T47D (cell line): ENCODE measurements around the gene ARL15.
"Not testable (repeated sequence)": the region's sequence is repeated elsewhere in the genome, so short reads cannot be mapped to it uniquely, and the experiment has no call there.

Source experiments
- DNase-seq, 2 experiments: peaks; one replicate each; pipeline versions ENCODE4 v3.0.0 to v3.0.0-alpha.2; 2011 to 2012; ENCODE audit warnings: low read depth in 1 of 2, low spot score in 1 of 2
- JUND ChIP-seq: IDR thresholded peaks from 2 replicates; pipeline ENCODE4 v1.6.1; 2012; ENCODE audit warnings: low read depth
- in situ Hi-C: cut with HindIII; loops from 2 replicates; pipeline ENCODE4 v1.10.0; 2016; ENCODE audit warnings: low sequenced_read_pairs, low pct_unique_long_range_greater_than_20kb

The ARL15 gene

DNA sequence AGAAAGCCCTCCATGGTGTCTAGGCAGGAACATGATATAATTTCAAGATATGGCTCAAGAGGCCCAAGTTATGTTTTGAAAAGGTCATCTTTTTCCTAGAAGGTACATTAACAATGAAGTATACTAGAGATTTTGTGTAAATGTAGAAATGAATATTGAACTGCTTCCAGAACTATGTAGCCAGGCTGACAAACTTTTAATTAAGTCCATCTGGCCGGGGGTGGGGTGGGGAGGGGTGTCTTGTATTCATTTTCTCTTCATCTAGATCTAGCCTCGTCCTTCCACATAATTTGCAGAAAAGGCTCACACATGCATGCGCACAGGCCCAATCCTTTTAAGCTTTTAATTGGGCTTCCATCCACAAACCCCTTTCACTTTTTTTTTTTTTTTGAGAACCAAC lies 323.3 kb downstream of the ARL15 start:
- no peak for TF ChIP-seq JUND

DNA sequence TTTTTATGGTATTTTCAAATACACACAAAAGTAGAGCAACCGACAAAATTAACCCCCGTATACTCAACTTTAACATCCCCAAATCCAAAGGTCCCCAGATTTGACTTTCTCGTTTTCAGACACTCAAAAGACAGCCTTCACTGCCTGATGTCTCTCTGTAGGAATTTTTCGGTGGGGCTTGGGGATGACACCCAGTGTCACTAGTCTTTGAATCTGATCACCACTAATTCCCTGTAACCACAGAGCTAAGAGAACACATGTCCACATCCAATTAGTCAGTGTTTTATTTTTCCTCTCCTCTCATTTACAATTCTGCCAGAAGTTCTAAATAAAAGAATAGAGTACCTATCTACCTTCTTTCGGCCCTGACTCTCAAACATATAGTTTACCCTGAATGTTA lies 324.6 kb downstream of the ARL15 start:
- DNase-seq = no peak

More for the DNA sequence above, 323.3 kb downstream of the ARL15 start:
- DNase-seq = no peak
- in situ Hi-C loops = no loop called here

DNA sequence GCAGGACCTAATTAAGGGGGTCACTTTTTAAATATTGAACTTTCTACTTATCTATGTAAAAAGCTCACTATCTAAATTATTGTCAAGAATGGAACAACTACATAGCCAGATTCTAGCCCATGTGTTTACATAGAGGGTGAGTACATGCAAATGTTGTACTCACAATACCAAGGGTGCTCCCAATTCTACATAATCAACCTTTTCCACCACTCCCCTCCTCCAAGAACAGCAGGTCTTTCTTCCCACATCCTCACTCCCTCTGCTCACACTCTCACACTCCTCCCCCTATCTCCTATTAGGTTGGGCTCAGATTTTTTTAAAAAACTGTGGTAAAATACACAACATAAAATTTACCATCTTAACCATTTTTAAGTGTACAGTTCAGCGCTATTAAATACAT lies 325.4 kb downstream of the ARL15 start:
- DNase-seq = no peak
- no peak for TF ChIP-seq JUND

More for the DNA sequence above, 324.6 kb downstream of the ARL15 start:
- no peak for TF ChIP-seq JUND
- in situ Hi-C loops = no loop called here

DNA sequence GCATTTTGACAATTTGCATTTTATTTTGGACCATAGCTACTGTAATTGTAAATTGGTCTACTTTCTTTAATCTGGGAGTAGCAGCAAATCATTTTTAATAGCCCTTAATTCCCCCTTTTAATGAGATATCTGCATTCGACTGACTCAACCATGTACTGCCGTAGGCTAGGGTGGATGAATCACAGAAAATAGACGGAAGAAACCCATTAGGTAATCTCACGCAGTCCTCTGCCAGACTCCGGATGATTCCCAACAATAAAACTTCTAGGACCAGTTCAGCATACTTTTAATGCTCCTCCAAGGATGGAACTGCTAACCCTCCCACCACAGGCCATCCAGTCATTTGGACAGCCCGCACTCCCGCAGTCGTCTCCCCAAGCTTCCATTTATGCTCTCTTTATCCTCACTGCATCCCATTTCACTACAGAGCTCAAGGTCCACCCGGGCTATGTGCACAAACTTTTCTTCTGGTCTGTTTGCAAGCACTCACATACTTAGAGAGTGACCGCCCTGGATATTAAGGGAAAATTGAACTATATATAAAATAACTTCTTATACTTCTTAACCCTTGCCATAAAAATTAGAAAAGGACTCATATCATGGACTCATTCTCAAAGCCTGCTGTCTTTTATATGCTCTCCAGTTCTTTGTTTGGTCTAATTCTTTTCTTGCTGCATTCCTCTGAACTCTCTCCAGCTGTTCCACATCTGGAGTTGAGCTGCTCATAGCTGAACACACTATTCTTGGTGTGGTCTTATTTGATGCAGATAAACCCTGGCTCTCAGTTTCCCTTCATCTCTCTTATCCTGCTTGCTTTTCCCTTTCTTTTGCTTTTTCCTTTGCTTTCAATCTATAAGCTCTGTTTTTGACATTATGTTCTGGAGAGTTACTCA lies 326.6 kb downstream of the ARL15 start:
- TF ChIP-seq JUND = no peak
- no peak for DNase-seq
- in situ Hi-C loops = no loop called here

More for the DNA sequence above, 325.4 kb downstream of the ARL15 start:
- in situ Hi-C loops = no loop called here

DNA sequence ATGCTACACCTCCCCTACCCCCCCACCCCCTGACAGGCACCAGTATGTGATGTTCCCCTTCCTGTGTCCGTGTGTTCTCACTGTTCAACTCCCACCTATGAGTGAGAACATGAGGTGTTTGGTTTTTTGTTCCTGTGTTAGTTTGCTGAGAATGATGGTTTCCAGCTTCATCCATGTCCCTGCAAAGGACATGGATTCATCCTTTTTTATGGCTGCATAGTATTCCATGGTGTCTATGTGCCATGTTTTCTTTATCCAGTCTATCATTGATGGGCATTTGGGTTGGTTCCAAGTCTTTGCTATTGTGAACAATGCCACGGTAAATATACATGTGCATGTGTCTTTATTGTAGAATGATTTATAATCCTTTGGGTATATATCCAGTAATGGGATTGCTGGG lies 328.1 kb downstream of the ARL15 start:
- DNase-seq, in situ Hi-C loops: not testable (repeated sequence)

DNA sequence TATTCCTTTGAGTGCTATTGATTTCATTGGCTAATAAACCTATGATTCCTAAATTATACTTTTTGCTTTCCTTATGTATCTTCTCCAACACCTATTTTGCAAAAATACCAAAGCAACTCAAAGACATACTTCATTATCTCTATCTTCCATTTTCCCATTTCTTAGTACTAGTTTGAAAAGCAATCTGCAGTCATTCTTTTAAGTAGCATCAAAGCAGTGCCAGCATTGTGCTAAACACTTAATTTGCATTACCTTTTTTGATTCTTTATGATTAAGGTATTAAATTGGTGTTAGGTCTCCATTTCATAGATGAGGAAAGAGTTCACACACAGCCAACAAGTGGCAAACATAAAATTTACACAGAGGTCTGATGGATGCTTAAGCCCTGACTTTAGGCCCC lies 330.3 kb downstream of the ARL15 start:
- DNase-seq = no peak
- no peak for TF ChIP-seq JUND
- in situ Hi-C loops = no loop called here

DNA sequence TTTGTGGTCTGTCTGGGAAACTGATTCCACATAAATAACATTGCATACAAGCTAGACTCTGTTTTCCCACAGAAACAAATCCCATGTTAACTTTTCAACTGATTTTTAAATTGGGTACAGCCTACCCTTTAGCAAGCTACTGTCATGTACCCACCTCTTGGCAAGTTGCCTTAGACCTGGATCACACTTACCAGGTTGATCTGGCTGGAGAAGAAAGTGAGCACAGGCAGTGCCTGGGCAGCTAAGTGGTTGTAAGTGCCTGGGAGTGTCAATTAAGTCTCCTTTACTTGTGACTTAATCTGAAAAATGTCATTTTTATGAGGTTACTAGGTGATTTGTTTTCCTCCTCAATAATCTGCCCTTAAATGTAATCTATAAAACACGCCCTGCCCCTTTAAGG lies 336.4 kb downstream of the ARL15 start:
- TF ChIP-seq JUND = no peak
- in situ Hi-C loops = no loop called here
- DNase-seq = no peak

DNA sequence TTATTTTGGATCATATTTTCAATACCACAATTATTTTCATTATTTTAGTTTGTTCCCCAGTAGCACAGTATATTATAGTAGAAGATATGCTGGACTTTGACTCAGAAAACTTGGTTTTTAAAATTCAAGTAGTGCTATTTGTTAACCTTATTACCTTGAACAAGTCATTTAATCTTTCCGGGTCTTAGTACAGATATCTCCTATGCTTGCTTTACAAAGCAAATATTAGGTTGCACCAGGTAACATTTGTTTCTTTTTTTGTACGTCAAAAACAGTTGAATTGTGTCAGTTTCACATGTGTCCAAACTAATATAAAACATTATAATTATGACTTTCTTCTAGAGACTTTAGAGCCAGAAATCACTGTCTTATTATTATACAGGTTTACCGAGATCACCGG lies 338.1 kb downstream of the ARL15 start:
- no peak for TF ChIP-seq JUND
- DNase-seq = no peak
- in situ Hi-C loops = no loop called here

DNA sequence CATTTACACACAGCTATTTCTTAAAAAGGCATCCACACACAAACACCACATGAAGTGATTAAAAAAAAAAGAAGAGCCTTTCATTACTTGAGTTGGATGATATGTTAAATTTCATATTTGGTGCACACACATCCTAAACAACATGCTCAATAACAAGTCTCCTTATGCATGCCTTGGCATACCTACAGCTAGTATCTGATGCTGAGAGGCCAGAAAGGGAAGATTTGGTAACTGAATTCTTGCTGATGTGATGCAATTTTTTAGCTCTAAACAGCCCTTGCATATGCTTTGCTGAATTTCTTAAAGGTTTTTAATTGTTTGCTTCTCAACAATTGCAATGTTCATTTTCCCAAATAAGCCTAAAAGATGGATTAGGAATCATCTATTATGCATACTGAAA lies 338.8 kb downstream of the ARL15 start:
- no peak for DNase-seq
- in situ Hi-C loops = no loop called here
- TF ChIP-seq JUND = no peak

DNA sequence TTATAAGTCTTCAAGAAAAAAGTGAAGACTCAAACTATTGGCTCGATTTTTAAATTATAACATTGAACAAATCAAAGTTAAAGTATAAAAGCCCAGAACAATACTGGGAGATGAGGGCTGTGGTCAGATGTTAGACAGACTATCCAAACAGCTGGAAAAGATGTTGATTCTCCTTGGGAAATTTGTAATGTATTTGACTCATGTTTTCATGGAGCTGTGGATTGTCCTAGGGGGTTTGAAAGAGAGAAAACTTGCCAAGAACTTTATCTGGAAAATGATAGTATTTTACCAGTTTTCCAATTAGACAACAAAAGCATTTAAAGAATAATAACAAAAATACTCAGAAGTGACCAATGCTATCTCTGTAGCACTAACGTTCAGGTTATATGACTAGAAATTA lies 339.2 kb downstream of the ARL15 start:
- TF ChIP-seq JUND = no peak
- in situ Hi-C loops = no loop called here
- DNase-seq = no peak

DNA sequence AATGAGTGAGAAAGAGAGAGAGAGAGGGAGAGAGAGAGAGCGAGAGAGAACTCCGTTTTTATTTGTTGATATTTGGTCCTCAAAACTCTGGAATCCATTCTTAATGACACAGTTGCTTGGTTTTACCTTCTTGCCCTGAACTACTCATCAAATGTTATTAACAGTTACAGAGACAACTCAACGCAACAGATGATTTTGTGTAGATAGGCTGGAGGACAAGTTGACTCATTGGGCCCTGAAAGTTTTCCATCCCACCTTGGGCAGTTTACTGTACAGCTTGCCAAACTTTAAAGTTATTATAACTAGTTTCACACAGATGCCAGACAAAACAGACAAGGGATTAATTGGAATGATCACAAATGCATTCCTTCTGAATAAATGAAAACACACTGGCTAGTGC lies 339.9 kb downstream of the ARL15 start:
- TF ChIP-seq JUND = no peak
- in situ Hi-C loops = no loop called here

DNA sequence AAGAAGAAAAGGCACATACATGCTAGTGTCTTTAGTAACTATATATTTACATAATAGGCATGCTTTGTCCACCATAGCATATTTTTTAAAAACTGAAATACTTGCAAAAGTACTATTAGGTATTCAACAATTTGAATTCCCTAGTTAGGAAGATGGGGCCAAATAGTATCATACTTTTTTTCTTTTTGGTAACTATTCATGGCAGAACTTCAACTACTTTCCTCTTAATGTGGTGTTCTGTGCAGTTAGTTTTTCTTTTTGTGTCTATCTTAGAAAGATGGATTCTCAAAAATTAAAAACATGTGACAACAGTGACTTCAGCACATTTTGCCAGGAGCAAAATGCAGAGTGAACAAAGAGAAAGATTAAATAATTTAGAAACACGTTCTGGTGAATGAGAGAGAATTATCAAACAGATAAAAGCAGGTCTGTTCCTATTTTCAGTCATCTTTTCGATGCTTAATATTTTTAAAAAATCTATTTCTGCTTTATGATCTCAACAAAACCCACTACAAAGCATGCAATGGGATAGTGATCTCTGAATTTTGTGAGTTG lies 341.1 kb downstream of the ARL15 start:
- no peak for TF ChIP-seq JUND
- DNase-seq = no peak
- in situ Hi-C loops = no loop called here

More for the DNA sequence above, 339.9 kb downstream of the ARL15 start:
- DNase-seq = no peak

DNA sequence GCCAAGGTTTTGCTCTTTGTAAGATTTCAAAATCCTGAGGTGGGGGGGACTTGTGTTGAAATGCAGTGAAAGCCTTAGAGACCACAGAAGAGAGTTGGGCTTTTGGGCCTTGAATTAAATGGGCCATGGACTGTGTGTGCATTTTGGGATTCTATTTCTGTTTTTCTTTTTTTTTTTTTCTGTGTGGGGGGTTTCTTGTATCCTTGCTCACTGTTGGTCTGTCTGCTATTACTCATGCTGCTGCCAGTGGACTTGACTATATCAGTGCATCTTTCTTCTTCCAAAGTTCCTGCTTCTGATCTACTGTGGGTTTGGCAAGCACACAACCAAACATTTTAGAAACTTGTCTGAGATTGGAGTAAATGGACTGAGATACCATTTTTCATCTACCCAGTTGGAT lies 344.9 kb downstream of the ARL15 start:
- DNase-seq = no peak
- in situ Hi-C loops = no loop called here
- TF ChIP-seq JUND = no peak

DNA sequence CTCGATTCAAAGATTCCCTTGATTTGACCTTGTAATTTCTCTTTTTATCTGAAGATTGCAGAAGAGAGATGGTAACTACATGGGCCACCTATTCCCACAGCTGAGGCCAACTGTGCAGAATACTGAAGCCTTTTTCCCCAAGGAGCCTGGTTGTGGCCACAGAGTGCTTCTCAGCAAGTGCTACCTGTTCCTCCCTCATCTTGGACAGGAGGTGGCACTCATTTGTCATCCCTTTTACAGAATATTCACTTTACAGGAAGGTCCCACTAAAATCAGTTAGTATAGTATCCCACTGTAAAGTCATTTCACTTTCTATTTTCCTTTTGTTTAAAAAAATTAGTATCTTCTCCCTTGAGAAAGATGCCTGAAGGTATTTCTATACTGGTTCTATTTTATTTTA lies 346.4 kb downstream of the ARL15 start:
- TF ChIP-seq JUND = no peak
- peak in 1 of 2 experiments; percentile 16 for DNase-seq
- in situ Hi-C loops = no loop called here
